Body of pancreas (tissue), 4 donors: ENCODE measurements around the gene COA8. TPM values are rescaled to one million over a fixed set of nuclear protein-coding genes. Genes with fewer than 3 reads are reported as not detected.
A peak's percentile ranks its signal among the peaks of the same experiment; 100 is the strongest.

Experiments
- ATAC-seq: fragments of 150-250 bp; one replicate; pipeline ENCODE4 v1.9.1; 2016
- DNase-seq, 4 donors: peaks; one replicate each; pipeline ENCODE4 v3.0.0-alpha.2; 2019
- H3K27ac ChIP-seq, 4 donors: fragments of 200-600 bp; sonication (generic); 1 replicate in 3 of 4; 2 replicates in 1 of 4; pipeline versions ENCODE4 v1.5.1 to v1.6.1; 2016 to 2019; ENCODE audit warnings: mild to moderate bottlenecking in 1 of 4, mixed read lengths in 1 of 4, moderate library complexity in 1 of 4
- H3K27me3 ChIP-seq, 2 donors: fragments of 200-600 bp; sonication (generic); one replicate each; pipeline ENCODE4 v1.6.0; 2016; ENCODE audit warnings: mild to moderate bottlenecking in 1 of 2
- H3K36me3 ChIP-seq, 2 donors: fragments of 200-600 bp; sonication (generic); replicated peaks in 1 of 2; 2 replicates each; pipeline ENCODE4 v1.5.1; 2016; ENCODE audit warnings: low read depth in 2 of 2; ENCODE audit not compliant: insufficient read depth in 1 of 2
- H3K4me1 ChIP-seq: fragments of 200-600 bp; sonication (generic); one replicate; pipeline ENCODE4 v1.6.0; 2016
- H3K4me3 ChIP-seq, 2 donors: fragments of 200-600 bp; sonication (generic); 1 replicate in 1 of 2; 2 replicates in 1 of 2; pipeline ENCODE4 v1.5.1; 2016 to 2019
- H3K9me3 ChIP-seq, 3 donors: fragments of 200-600 bp; sonication (generic); 1 replicate in 2 of 3; 2 replicates in 1 of 3; pipeline ENCODE4 v1.5.1; 2016
- CTCF ChIP-seq, 7 experiments: fragments of 450-650 bp in 4 of 7; fragments of 200-600 bp in 3 of 7; sonication (generic) in 3 of 7; IDR thresholded peaks; one replicate each; pipeline ENCODE4 v1.5.1; 2016 to 2019; ENCODE audit warnings: antibody characterized with exemption in 7 of 7
- POLR2A ChIP-seq, 3 donors: fragments of 450-650 bp; IDR thresholded peaks; one replicate each; pipeline ENCODE4 v1.6.1; 2016; ENCODE audit warnings: antibody characterized with exemption in 3 of 3, mild to moderate bottlenecking in 2 of 3
- whole genome bisulfite sequencing, 2 donors: methylation state at CpG; one replicate each; pipeline ENCODE4 v1.1.5; 2017; 5-methylcytosine and 5-hydroxymethylcytosine counted together
- intact Hi-C: fragments of 100-400 bp; cut with DNase I; formaldehyde crosslinking; loops from one replicate; pipeline ENCODE4 v1.15.1; 2023
- total RNA-seq, 2 donors: library from RNA; depleted of rRNA; stranded (reverse); fragments of >200 nt; gene quantifications; one replicate each; pipeline ENCODE4 v1.1.0, GENCODE V29; 2016

Gene COA8
- total RNA-seq, 2 donors from 2014 or later = 15.2 to 32.2 TPM

GRCh38 chr14:103526247-103526913 lies 36.4 kb upstream of the COA8 start:
- intact Hi-C loops = no loop called here
- ATAC-seq (no peak), DNase-seq (no peak)
- Histone ChIP-seq H3K4me3 (no peak overlapping the region), H3K27ac (peak overlapping the region in 3 of 4 donors; percentile 22 to 61 (median 41)), H3K9me3 (no peaks in the 10 kb centered on the region), H3K27me3 (no peaks in the 10 kb centered on the region), H3K36me3 (no peaks in the 10 kb centered on the region), H3K4me1 (peaks cover 87% of the 10 kb centered on the region)
- 75 to 79% methylated on average over 3 to 8 of the region's 8 CpGs for WGBS, 2 donors
- TF ChIP-seq CTCF (IDR thresholded peaks at IDR 0.05) (no peak), POLR2A (IDR thresholded peaks at IDR 0.05) (no peak)

GRCh38 chr14:103526914-103527248 lies 35.9 kb upstream of the COA8 start:
- intact Hi-C loops = no loop called here
- no peaks in the 10 kb centered on the region for H3K9me3 ChIP-seq
- H3K4me1 ChIP-seq = peaks cover 85% of the 10 kb centered on the region
- no peak for DNase-seq
- H3K4me3 ChIP-seq = no peak overlapping the region
- no peak for ATAC-seq
- H3K27ac ChIP-seq = peak overlapping the region in 2 of 4 donors; percentile 89 to 93
- TF ChIP-seq CTCF (IDR thresholded peaks at IDR 0.05) (no peak), POLR2A (IDR thresholded peaks at IDR 0.05) (no peak)
- WGBS, 2 donors = 83 to 87% methylated on average over 1 of the region's 1 CpG
- no peaks in the 10 kb centered on the region for H3K27me3 ChIP-seq
- H3K36me3 ChIP-seq = no peaks in the 10 kb centered on the region

GRCh38 chr14:103527408-103528145 lies 35.2 kb upstream of the COA8 start:
- Histone ChIP-seq H3K4me3 (no peak overlapping the region), H3K36me3 (no peaks in the 10 kb centered on the region), H3K27ac (peak overlapping the region; percentile 82 to 93 (median 87)), H3K4me1 (peaks cover 80% of the 10 kb centered on the region), H3K27me3 (no peaks in the 10 kb centered on the region), H3K9me3 (no peaks in the 10 kb centered on the region)
- WGBS, 2 donors = 85 to 86% methylated on average over 11 to 14 of the region's 14 CpGs
- ATAC-seq (no peak), DNase-seq (no peak)
- TF ChIP-seq CTCF (IDR thresholded peaks at IDR 0.05) = no peak
- no peak for TF ChIP-seq POLR2A (IDR thresholded peaks at IDR 0.05)
- intact Hi-C loops = no loop called here

- Histone ChIP-seq H3K4me3 (peak overlapping the region; percentile 1 to 10), H3K27ac (peak overlapping the region; percentile 82 to 93 (median 87)), H3K27me3 (no peaks in the 10 kb centered on the region), H3K4me1 (peaks cover 74% of the 10 kb centered on the region), H3K36me3 (peaks cover 0 to under 1% of the 10 kb centered on the region in 2 donors), H3K9me3 (no peaks in the 10 kb centered on the region)
- DNase-seq (peak in 2 of 4 donors; percentile 49 to 51), ATAC-seq (no peak)
- intact Hi-C loops = no loop called here
- no peak for TF ChIP-seq CTCF (IDR thresholded peaks at IDR 0.05)
- no peak for TF ChIP-seq POLR2A (IDR thresholded peaks at IDR 0.05)
- WGBS, 2 donors = 54 to 57% methylated on average over 5 to 10 of the region's 10 CpGs
Observed at GRCh38 chr14:103528146-103528586, 34.6 kb upstream of the COA8 start.
